ENCODE data around the gene MAP2K5.

Gene MAP2K5

GRCh38 chr15:67542420-67543347 lies at the start of gene MAP2K5:
Gene MAP2K5, plus strand, starts transcription at chr15:67542703. Its CDS starts 633 bp downstream, at chr15:67543336.
- H3K4me3 ChIP-seq (ENCODE audit: low read depth, low read length) = peak within 1 kb of the TSS; percentile 86

DNA sequence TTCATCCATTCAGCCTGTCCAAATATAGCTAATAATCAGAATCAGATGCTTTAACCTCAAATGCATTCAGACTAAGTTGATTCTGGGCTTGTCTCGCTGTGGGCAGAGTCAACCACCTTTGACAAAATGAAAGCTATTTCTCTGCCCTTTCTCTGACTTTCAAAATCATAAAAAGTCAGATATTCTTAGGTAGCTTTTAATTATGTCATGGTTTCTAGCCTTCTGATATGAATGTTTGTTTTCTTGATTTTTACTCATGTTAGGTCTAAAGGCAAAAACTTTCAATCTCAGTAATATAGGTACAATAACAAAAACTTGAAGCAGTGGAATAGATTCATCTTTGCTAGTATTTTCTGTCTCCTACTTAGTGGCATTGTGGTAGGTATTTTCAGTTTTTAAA lies 46.9 kb upstream of the MAP2K5 start:
- no peak overlapping the region for H3K4me3 ChIP-seq (ENCODE audit: low read depth, low read length)

GRCh38 chr15:67501177-67501835 lies 41.2 kb upstream of the MAP2K5 start:
- no peak overlapping the region for H3K4me3 ChIP-seq (ENCODE audit: low read depth, low read length)

GRCh38 chr15:67501836-67502461 lies 40.6 kb upstream of the MAP2K5 start:
- no peak overlapping the region for H3K4me3 ChIP-seq (ENCODE audit: low read depth, low read length)

DNA sequence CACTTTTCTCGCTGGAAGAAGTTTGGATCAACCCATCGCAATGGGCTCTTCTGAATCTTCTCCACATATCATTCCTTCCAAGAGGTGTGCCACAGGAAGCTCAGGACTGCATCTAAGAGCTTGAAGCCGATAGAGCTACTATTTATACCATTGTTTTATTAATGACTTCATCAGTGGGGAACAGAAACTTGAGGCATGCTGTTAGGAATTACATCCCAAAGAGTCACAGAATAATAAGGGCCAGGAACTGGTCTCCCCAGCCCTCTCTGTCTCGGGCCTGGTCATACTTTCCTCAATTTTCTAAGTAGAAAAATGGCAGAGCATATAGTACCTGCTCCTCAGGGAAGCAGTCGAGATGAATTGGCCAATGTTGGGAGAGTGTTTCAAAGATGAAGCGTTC lies 38.4 kb upstream of the MAP2K5 start:
- H3K4me3 ChIP-seq (ENCODE audit: low read depth, low read length) = no peak overlapping the region

DNA sequence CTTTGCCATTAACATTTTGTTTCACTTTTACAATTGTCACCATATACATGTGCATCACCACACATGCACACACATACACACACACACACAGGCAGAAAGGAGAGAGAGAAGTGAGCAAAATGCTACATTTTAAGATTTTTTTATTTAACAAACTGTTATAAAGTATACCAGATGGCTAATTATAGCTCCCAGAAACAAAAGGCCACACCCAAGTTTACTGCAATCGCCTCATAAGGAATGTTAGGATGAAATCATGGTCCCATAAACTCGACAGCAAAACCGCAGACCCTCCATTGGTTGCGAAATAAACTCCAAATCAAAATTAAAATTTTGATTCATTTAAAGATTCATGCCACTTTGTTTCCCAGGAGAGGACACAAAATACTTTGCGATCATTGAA lies 37.7 kb upstream of the MAP2K5 start:
- H3K4me3 ChIP-seq (ENCODE audit: low read depth, low read length) = no peak overlapping the region

- H3K4me3 ChIP-seq (ENCODE audit: low read depth, low read length) = no peak overlapping the region
These were observed 36.6 kb upstream of the MAP2K5 start for GRCh38 chr15:67505675-67506572.

DNA sequence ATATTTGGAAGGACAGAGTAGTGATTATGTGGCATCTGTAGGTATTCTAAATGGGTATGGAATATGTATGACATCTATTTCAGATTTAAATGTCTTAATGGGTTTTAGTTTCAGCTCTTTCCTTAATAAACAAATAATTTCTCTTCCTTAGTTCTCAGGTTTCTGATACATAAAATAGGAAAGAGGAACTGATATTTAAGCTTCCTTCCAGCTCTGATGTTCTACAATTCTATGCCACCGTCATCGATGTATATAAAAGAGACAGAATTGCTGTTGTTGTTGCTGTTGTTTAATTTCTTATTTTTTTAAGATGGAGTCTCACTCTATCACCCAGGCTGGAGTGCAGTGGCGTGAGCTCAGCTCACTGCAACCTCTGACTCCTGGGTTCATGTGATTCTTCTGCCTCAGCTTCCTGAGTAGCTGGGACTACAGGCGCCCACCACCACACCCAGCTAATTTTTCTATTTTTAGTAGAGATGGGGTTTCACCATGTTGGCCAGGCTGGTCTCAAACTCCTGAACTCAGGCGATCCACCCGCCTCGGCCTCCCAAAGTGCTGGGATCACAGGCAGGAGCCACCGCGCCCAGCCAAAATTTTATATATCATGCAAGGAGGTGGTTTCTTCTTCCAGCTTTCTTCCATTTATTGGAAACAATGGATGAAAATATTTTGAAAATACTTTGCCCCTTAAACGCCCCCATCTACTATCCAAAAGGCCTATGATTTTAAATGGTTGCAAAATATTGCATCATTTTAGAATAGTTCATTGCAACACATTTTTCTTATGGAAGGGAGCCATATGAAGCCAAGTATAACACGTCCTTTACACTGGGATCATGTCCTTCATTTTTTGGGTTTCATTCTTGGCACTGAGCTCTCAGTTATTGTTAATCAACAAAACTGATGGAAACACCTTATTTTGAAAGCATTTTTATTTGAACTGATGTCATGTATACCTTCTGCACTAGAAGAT lies 35.4 kb upstream of the MAP2K5 start:
- H3K4me3 ChIP-seq (ENCODE audit: low read depth, low read length) = no peak overlapping the region

GRCh38 chr15:67508407-67508806 lies 34.1 kb upstream of the MAP2K5 start:
- H3K4me3 ChIP-seq (ENCODE audit: low read depth, low read length) = no peak overlapping the region

DNA sequence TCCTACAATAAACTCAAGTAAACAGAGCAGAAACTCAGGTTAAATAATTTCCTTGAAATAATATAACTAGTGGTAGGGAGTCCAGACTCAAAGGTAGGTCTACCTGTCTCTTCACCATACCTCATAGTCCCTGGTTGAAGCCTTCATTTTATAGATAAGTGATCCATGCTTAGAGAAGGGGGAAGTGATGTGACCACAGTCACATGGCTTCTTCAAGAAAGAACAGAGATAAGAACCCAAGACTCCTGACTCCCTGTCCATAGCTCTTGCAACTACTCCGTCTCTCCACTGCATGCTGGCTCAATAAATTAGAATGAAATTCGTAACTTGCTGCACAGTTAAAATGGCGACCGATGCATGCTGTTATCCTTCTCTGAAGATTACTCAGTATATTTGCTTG lies 32.6 kb upstream of the MAP2K5 start:
- H3K4me3 ChIP-seq (ENCODE audit: low read depth, low read length) = no peak overlapping the region

GRCh38 chr15:67510597-67511190 lies 31.8 kb upstream of the MAP2K5 start:
- H3K4me3 ChIP-seq (ENCODE audit: low read depth, low read length) = no peak overlapping the region

- no peak overlapping the region for H3K4me3 ChIP-seq (ENCODE audit: low read depth, low read length)
These were observed 30.9 kb upstream of the MAP2K5 start for GRCh38 chr15:67511606-67512005.

GRCh38 chr15:67512140-67512539 lies 30.4 kb upstream of the MAP2K5 start:
- no peak overlapping the region for H3K4me3 ChIP-seq (ENCODE audit: low read depth, low read length)

DNA sequence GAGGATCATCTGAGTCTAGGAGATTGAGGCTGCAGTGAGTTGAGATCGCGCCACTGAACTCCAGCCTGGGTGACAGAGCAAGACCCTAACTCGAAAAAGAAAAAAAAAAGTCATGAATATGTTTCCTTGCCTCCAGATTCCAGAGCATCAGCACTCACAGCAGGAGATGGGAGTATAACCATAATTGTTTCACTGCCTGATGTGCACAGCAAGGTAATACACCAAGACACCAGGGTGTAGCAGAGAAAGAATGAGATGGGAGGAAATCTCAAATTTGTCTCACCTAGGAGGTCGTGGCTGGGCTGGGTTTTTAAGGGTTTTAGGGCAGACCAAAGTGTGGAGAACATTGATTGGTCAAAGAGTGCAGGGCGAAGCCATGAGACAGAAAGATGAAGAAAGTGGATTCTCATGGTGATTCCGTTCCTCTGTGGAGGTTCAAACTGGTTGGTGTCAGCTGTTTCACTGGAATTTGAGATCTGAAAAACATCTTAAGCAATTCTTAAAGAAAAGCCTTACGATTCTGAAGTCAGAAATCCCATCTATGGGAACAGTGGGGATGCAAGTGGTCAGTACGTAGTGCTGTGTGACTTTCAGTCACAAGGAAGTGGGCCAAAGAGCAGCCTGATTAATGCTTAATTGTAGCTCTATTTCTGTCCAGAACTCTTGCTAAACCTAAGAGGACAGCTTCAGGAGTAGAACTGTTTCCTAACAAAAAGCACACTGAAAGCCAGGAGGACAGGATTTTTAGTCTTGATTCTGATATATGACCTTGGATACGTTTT lies 29.4 kb upstream of the MAP2K5 start:
- no peak overlapping the region for H3K4me3 ChIP-seq (ENCODE audit: low read depth, low read length)

DNA sequence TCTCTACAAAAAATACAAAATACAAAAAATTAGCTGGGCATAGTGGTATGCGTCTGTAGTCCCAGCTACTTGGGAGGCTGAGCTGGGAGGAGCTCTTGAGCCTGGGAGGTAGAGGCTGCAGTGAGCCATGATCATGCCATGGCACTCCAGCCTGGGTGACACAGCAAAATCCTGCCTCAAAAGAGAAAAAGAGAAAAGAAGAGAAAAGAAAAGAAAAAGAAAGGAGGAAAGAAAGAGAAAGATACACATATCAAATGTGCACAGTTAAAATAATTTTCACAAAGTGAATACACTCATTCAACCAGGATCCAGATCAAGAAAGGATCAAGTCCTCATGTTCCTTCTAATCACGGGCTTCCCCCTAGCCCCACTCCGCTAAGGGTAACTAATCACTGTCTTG lies 27.4 kb upstream of the MAP2K5 start:
- H3K4me3 ChIP-seq (ENCODE audit: low read depth, low read length) = no peak overlapping the region

DNA sequence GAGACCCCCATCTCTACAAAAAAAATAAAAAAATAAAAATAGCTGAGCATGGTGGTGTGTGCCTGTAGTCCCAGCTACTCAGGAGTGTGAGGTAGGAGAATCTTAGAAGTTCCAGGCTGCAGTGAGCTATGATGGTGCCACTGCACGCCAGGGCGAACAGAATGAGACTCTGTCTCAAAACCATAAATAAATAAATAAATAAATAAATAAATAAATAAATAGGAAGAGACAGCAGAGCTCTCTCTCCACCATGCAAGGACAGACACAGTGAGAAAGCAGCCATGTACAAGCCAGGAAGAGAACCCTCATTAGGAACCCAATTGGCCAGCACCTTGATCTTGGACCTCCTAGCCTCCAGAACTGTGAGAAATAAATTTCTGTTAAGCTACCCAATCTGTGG lies 26.9 kb upstream of the MAP2K5 start:
- H3K4me3 ChIP-seq (ENCODE audit: low read depth, low read length) = no peak overlapping the region

DNA sequence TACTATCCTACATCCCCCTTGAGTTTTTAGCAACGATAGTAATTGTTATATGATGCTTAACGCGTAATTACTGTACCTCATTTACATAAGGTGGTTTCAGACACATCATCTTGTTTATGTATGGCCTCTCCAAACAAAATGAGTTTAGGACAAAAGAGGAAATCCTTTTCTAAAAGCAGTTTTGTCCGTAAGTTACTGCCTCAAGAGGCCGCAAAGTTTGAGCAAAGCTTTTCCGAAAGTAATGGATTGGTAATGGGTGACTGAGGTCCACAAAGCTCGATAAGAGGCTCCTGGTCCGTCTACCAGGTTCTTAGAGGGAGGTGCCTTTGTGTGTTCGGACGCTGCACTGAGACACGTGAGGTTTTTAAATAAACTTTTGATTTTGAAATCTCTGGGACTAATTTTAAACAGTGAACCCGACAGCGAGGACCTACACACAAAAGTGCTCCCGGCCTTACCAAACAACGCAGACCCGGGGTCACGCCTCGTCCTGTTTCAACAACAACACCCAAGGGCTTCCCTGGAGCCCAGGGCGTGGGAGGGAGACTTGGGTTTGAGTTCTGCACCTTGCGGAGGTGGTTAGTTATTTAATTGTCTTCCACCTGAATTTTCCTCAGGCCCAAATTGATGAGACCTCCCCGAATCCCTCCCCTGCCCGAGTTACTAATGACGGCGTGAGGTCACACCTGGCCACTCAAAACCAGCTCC lies 22.0 kb upstream of the MAP2K5 start:
- peak overlapping the region; percentile 72 for H3K4me3 ChIP-seq (ENCODE audit: low read depth, low read length)

All from iPS-11a (cell line).